ENCODE results near the gene LGALS8.
"Not testable (repeated sequence)": the region's sequence is repeated elsewhere in the genome, so short reads cannot be mapped to it uniquely, and the experiment has no call there.

The LGALS8 gene

DNA sequence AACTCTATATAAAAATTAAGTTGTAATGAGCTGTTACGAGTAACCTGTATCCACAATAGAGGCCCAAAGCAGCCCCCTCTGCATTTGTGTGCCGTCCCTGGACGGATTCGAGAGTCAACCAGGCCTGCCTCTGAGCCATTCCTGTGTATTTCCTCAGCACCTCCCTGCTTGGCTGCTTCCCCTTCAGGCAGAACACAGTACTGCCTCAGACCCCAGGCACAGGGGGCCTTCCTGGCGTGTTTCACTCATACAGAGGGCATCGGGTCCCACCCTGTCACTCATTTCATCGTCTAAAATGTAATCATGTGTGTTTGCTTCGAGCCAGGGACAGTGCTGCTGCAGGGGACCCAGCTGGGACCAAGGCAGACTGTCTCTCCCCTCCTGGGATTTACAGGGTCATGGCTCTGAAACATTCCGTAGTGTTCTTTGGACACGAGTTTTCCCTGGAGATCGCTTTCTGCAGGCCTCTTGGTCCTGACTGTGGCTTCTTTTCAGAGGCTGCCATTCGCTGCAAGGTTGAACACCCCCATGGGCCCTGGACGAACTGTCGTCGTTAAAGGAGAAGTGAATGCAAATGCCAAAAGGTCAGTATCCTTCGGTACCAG lies 19.4 kb downstream of the LGALS8 start:
- DNase-seq: no peak

DNA sequence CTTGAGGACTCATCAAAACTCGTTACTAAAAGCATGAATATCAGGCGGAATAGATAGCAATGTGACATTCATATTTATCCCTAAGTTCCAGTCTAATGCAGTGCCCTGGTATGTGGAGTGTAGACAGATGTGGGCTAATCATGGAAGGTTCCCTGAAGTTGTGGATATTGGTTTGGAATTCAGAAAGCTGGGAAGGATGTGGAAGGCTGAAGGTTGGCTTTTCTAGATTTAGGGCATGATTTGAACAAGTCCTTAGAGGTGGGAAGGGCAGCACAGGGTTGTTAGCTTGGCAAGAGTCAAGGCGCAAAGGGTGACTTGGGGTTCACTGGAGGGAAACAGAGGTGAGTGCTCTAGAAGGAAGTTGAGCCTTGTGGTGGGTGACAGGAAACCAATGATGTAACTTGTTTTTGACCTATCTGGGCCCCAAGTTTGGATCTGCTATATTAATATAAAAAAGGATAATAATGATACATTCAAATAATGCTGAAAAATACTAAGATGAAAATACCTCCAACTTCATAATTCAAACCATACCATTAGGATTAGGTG lies 21.9 kb downstream of the LGALS8 start:
- DNase-seq: no peak

DNA sequence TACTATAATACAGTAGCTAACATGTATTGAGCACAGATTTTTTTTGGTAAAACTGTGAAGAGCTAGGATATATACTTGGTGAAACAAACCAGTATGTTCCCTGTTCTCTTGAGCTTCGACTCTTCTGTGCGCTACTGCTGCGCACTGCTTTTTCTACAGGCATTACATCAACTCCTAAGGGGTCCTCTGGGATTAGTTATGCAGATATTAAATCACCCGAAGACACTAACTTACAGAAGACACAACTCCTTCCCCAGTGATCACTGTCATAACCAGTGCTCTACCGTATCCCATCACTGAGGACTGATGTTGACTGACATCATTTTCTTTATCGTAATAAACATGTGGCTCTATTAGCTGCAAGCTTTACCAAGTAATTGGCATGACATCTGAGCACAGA lies 24.7 kb downstream of the LGALS8 start:
- DNase-seq: no peak

DNA sequence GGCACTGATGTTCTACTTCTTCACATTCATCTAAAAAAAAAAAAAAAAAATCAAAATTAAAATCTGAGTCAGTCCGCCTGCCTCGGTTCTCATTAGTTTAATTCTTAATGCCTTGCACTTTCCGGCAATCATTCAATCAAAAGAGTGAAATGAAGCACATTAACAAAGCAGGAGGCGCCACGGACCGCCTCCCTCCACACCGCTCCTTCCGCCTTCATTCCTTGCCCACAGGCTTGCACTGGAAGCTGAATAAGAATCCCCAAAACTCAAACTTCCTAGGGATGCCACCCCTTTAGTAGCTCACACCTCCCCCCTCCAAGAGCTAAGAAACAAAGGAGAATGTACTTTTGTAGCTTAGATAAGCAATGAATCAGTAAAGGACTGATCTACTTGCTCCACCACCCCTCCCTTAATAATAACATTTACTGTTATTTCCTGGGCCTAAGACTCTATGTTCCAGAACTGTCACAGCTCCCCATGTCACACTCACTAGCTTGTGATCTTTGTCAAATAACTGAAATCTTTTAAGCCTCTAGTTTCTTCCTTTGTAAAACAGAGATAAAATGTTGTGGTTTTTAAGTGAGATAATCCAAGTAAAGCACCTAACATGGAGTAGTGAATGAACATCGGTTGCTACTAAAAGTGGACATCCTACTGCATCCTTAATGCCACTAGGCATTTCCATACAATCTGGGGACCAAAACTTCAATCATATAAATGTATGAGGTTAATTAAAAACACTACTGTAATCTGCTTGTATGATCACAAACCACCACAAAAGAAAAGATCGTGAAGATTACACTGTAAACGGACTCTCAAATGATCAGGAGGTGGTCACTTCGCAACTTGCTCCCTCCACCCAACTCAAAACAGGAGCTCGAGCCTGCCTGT lies 27.4 kb downstream of the LGALS8 start:
- no peak for DNase-seq

DNA sequence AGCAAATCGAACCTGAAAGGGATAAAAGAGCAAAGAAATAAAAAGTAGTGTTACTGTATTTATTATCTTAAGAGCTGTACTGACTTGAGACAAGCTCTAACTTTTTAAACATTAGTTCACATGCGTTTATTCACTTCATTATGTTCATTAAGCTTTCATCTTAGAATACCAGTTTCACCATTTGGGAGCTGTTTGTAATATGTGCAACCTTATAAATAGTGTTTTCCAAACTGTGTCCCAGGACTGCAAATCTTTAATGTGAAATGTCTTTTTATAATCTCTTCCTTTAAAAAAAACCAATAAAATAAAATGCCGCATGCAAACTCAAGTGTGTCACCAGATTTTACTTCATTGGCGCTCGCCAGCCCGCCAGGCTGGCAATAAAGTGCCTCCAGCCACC lies 28.3 kb downstream of the LGALS8 start:
- DNase-seq: no peak

DNA sequence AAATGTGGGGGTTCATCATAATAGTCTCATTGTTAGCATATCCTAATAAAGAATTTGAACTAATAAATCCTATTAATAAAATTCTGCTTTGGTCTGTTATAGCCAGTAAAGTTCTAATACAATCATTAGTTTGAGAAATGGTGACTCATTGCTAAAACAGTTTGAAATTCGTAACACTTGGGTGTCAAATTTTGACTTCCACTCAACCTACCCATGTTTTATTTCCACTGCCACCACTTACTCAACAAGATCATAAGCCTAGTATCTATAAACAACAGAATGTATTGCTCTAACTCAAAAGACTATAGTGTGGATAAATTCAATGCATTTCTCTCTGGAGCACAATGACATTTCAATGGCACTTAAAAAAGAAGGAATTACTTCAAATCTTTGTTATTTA lies 29.1 kb downstream of the LGALS8 start:
- DNase-seq: no peak

DNA sequence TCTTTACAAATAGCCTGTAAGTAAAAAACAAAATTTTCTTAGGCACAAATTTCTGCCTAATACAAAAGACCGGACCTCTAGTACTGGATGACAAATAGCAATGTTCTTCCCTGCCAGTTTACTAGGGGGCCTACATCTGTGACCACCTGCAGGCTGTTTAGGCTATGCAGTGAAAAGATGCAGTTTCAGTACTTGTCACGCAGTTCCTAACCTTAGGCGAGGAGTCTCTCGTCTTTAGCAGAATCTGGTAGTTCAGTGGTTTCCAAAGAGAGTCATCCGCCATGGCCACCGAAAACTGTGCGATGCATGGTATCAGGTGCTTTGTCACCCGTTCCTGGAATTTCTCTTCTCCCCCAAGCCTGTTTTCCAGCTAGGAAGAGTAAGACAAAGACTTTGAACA lies 29.6 kb downstream of the LGALS8 start:
- DNase-seq: no peak

DNA sequence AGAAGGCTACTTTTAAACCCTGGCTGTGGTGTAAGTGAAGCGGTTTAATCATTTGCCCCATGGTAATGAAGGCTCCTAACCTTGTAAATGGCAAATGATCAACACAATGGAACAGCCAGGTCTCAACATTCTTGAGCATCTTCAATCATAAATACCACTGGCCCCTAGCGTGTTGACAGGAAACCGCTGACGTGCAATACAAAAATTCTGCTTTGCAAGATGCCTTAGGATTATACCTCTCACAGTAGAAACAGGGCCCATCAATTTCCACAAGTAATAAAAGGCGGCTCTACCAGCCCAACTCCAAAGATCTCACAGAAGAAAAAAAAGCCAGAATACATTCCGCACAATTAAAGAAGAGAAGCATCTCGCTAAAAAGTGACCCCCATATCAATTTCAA lies 32.8 kb downstream of the LGALS8 start:
- no peak for DNase-seq

DNA sequence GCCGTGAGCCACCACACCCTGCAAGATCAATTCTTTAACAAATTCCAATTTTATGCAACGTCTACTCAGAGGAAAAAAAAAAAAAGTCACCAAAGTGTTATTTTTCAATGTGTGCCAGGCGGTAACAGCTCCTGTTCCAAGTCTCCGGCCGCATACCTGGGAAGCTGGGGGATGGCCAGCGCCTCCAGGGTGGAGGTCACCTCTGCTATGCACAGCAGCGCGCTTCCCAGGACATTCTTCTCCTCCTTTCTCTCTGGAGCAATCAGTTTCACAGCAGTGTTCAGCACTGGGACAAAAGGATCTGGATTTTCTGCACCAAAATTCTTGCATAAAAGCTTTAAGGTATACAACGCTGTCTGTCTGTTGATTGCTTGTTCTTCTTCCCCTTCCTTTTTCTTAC lies 34.3 kb downstream of the LGALS8 start:
- DNase-seq: no peak

DNA sequence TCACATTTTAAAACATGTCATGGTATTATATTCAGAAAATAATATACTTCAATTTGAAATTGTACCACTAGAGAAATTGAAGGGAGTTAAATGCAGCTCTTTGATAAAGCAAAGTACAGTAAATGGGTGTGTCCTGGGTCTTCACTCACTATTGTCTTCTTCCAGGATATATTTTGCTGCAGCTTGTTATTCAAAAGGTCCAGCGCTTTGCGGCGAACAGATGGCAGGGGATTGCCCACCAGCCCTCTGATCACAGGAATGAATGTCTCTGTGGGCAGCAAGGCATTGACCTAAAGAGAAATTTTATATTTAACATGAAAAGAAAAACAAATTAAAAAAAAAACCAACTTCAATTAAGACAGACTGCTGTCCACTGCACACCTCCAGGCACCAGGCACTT lies 35.1 kb downstream of the LGALS8 start:
- no peak for DNase-seq

DNA sequence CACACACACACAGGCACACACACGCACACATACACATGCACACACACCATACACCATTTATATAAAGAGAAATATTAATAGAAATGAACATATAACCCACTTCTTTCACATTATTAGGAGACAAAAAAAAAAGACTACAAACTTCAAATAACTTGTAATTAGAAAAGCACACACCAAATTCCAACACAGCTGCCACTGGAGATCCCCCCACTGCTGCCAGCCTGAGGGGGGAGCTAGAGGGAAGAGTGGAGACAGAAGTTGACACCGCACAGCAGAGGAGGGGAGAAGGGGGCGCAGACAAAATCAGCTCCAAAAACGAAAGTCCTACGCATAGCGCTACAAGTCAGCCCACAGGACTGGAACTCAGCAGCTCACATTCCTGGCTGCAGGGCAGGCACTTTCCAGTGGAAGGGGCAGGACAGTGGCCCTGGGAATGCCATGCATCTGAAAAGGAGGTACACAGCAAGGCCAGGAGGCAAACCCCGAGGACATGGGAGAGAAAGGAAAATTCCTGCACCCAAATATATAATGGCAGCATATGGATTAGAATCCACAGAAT lies 36.5 kb downstream of the LGALS8 start:
- no peak for DNase-seq

DNA sequence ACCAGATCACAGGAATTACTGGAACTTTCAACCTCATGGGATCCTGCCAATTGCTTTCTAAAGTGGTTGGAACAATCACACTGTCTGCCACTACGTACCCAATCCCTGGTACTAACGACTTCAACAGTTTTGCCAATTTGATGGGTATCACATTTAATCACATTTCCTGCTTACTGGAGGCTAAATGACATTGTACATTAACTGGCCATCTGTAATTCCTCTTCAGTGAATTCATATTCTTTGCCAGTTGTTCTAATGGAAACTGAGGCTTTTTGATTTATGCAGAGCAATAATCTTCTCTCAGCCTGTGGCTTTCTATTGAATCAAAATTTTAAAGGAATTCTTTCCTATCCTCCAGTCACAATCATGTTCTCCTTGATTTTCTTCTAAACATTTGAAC lies 38.2 kb downstream of the LGALS8 start:
- no peak for DNase-seq

DNA sequence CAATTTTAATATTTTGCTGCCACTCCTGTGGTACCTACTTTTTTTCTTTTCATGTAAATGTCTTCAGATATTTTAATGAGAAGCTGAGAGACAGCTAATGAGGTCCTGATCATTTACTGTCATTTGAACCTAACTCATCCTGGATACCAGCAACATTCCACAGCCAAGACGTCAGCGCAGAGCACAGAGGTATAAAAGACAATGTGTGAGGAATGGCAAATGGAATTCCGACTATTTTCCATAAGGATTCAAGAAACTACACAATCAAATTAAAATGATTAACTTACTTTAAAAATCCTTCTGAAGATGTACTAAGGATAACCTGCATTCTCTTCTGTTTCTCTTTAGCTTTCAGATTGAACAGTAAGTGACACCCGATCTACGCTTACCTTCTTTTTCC lies 41.7 kb downstream of the LGALS8 start:
- DNase-seq: no peak

DNA sequence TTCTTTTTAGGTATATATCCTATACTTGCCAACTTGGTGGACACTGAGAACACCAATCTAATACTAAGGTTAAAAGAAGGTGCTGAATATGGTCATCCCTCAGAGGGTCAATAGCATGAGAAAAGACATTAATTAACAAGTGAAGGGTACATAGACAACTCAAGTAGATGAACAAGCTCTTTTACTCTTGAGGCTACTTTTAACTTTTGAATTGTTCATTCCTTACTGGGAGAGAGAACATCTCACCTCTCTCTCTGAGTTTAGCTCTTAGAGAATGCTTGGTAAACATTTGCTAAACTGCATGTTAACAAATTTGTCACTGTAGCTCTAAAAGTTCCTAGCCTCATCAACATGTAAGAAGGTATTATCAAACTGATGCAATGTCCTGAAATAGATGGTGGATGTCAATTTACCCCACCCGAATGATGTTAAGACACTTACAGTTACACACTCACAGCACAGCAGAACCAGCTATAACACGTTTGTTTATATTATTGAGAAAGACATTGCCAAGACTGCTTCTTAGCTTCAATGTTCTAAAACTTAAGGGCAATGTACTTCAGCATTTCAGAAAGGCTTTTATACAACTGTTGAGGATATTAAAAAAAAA lies 44.6 kb downstream of the LGALS8 start:
- no peak for DNase-seq

DNA sequence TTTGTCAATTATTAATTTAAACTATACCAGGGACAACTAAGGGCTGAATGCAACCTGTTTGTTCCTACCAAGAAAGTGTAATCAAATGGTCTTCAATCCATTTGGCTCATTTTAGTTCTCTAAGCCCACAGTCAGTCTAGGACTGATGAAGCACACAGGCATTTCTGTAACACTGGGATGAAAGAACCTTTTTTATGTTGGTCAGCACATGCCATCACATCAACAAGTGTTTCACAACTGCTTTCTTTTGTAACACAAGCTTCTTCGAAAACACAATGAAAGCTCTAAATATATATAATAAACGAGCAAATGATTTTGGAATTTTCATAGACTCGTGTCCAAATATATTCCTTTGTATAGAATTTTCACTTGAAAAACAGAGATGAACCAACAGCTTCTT lies 51.7 kb downstream of the LGALS8 start:
- DNase-seq: no peak

DNA sequence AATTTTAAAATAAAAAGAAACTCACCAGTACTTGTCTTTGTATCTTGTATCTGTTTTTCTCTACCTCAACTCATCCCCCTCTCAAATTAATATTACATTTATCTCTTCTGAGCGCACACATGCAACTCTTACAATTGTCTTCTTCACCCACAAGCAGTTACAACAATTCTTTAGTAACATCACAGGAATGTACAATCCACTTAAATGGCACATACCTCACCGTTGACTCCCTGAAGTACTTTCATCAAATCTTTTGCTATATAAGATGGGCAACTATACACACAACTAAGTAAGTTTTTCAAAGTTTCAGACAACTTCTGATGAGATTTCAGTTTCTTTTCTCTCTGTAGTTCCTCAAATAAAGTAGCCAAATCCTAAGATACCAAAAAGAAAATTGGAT lies 52.2 kb downstream of the LGALS8 start:
- no peak for DNase-seq

DNA sequence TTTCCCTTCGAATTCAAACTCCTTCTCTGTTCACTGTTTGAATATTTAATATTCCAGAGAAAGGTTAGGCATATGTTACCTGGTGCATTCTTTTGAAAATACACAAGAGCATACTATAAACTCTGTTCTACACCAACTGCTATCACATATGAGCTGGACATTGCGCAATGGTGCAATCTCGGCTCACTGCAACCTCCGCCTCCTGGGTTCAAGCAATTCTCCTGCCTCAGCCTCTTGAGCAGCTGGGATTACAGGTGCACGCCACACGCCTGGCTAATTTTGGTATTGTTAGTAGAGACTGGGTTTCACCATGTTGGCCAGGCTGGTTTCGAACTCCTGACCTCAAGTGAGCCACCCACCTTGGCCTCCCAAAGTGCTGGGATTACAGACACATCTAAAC lies 53.3 kb downstream of the LGALS8 start:
- not testable (repeated sequence) for DNase-seq

DNA sequence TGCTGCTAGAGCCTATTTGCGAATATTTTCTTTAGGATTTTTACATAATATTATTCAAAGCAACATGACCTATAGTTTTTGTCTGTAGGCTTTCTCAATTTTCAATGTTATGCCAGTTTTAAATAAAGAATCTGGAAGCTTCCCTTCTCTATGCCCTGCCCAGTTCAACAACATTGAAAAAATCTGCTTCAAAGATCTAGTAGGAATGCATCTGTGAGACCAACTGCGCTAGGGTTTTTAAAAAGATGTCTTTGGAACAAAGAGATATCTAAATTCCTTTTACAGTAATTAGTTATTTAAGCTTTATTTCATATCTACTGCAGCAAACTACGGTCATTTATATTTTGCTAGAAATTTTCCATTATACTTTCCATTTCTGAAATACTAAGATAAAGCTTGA lies 54.9 kb downstream of the LGALS8 start:
- no peak for DNase-seq

DNA sequence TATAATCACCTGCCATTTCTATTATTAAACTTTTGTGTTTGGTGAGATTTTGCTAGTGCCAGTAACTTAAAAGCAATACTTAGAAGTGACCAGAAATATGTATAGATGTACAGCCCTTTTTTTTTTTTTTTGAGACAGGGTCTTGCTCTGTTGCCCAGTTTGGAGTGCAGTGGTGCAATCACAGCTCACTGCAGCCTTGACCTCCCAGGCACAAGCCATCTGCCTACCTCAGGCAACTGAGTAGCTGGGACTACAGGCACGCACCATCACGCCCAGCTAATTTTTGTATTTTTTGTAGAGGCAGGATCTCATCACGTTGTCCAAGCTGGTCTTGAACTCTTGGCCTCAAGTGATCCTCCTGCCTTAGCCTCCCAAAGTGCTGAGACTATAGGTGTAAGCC lies 56.6 kb downstream of the LGALS8 start:
- not testable (repeated sequence) for DNase-seq

DNA sequence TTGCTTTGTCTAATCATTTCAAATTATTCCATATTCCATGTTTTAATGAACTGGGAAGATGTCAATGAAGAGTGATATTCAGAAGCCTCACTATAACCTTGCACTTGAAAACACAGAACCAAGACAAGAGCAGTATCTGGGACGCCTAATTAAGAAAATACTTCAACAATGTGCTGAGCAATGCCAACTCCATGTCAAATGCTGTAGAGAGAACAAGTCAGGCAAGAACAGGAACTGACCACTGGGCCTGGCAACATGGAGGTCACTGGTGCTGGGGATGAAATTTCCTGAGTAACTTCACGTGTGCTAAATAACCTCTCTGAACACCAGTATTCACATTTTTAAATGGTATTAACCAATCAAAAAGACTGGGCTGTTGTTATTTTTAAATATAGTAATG lies 57.7 kb downstream of the LGALS8 start:
- DNase-seq: no peak

DNA sequence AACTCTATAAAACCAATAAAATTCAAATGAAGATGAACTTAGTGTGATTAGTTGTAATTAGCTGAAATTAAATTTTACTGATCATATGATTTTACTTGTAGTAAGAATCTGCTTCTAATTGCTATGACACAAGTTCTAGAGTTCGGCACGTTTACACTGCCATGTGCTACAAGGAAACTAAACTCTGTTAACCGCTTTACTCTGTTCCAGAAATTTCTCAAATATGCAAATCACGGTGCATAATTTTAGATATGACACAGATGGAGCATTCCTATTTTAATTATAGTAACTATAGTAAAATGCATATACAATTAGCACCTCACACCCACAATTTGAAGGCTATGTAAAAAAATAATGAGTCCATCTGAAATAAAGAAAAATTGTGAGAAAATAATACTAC lies 65.7 kb downstream of the LGALS8 start:
- no peak for DNase-seq

DNA sequence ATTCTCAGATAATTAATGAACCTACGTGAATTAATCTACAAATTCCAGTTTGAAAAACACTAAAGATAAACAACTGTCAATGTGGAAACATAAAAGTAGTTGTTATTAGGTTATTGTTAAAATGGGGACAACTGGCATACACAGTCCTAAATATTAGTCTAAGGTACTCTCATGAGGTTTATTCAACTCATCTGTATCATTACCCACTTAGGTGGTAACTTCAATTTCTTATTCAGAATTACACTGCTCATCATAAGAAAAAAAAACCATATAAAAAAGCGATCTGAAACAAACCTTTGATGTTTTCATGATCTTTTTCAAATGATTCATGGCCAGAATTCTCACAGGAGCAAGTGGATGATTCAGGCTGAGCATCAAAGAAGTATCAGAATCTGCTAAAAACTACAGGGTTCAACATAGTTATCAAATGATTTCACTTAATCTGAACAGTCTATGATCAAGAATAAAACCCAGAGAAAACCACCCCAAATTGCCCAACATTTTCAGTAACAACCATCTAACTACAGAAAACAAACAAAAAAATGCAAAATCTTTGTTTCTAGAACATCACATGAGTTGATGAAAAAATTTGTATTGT lies 66.9 kb downstream of the LGALS8 start:
- DNase-seq: no peak

DNA sequence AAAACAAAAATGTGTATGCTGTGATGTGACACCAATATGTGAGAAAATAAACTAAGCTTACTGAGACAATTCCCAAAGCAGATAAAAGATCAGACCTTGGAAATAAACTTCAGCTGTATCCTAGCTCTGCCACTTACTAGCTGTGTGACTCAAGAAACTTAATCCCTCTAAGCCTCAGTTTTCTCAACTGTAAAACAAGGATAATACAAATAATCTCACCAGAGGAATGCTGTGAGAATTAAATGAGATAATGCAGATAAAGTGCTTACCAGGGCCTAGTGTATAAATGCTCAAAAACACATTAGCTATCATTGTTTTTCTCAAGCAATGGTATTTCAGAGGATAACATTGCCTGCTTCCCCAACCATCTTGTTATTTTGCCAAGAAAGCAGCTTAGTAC lies 78.4 kb downstream of the LGALS8 start:
- DNase-seq: no peak

Data from 8988T (cell line).